A673 (cell line): ENCODE data around the gene ZFR. TPM values are rescaled to one million over a fixed set of nuclear protein-coding genes. Genes with fewer than 3 reads are reported as not detected.

ENCODE experiments used
- BruUV-seq: library from RNA; stranded (reverse); fragments of 400-500 nt; replicated peaks from 2 replicates; lab custom pipeline; 2021; lab: Mats Ljungman, UMichigan
- CTCF ChIA-PET: fragments of 300-600 bp; sonication (Branson Sonifier 250); formaldehyde crosslinking; loops from one replicate; lab custom pipeline; 2022; ENCODE audit warnings: antibody characterized with exemption; lab: Charles Lee
- POLR2A ChIA-PET: fragments of 300-600 bp; sonication (Branson Sonifier 250); formaldehyde crosslinking; loops from one replicate; lab custom pipeline; 2022; ENCODE audit warnings: antibody characterized with exemption; ENCODE audit not compliant: low non-redundant PET; lab: Charles Lee
- DNase-seq: peaks from one replicate; pipeline ENCODE4 v3.0.0-alpha.2; 2015; ENCODE audit warnings: low spot score
- H3K27ac ChIP-seq: fragments of 200-600 bp; sonication (generic); 2 replicates; pipeline ENCODE4 v1.5.1; 2016; ENCODE audit warnings: mixed run types, low read depth, mild to moderate bottlenecking, mixed read lengths, antibody characterized with exemption, low read length; ENCODE audit not compliant: poor library complexity, severe bottlenecking
- H3K27me3 ChIP-seq: fragments of 200-600 bp; sonication (generic); replicated peaks from 2 replicates; pipeline ENCODE4 v1.6.1; 2017; ENCODE audit warnings: mixed run types, low read depth, mild to moderate bottlenecking, mixed read lengths, antibody characterized with exemption, low read length; ENCODE audit not compliant: insufficient read depth, poor library complexity
- H3K36me3 ChIP-seq: fragments of 200-600 bp; sonication (generic); 2 replicates; pipeline ENCODE4 v1.6.1; 2016; ENCODE audit warnings: mixed run types, mild to moderate bottlenecking, mixed read lengths, antibody characterized with exemption, low read length; ENCODE audit not compliant: insufficient read depth, poor library complexity, severe bottlenecking
- H3K4me1 ChIP-seq: fragments of 200-600 bp; sonication (generic); 2 replicates; pipeline ENCODE4 v1.6.1; 2017; ENCODE audit warnings: mixed run types, mild to moderate bottlenecking, mixed read lengths, antibody characterized with exemption, low read length; ENCODE audit not compliant: insufficient read depth, poor library complexity, severe bottlenecking
- H3K4me3 ChIP-seq: fragments of 200-600 bp; sonication (generic); 2 replicates; pipeline ENCODE4 v1.5.1; 2016; ENCODE audit warnings: low read depth, mixed run types, mild to moderate bottlenecking, mixed read lengths, low read length; ENCODE audit not compliant: poor library complexity, severe bottlenecking
- H3K9me3 ChIP-seq: fragments of 200-600 bp; sonication (generic); 2 replicates; pipeline ENCODE4 v1.6.1; 2016; ENCODE audit warnings: mixed run types, low read depth, mild to moderate bottlenecking, mixed read lengths, antibody characterized with exemption, low read length; ENCODE audit not compliant: poor library complexity, severe bottlenecking
- EZH2 ChIP-seq: fragments of 200-600 bp; sonication (generic); IDR thresholded peaks from 2 replicates; pipeline ENCODE4 v1.6.1; 2017; ENCODE audit warnings: borderline replicate concordance, low read depth, mild to moderate bottlenecking, mixed read lengths, antibody characterized with exemption, low read length; ENCODE audit not compliant: poor library complexity, severe bottlenecking
- intact Hi-C: fragments of 100-400 bp; cut with micrococcal nuclease; formaldehyde crosslinking; loops from one replicate; pipeline ENCODE4 v1.10.0; 2022; ENCODE audit not compliant: unreplicated experiment
- total RNA-seq: library from RNA; stranded (reverse); gene quantifications from 2 replicates; pipeline ENCODE4 v1.2.3, GENCODE V29; 2021
- TF ChIP-seq, protein P1 (sequence below): fragments of 300-800, 200-600 bp; sonication (generic); conservative IDR thresholded peaks from 2 replicates; pipeline ENCODE4 v1.5.1; 2017; ENCODE audit warnings: low read depth, mild to moderate bottlenecking, antibody characterized with exemption, low read length, moderate library complexity, mixed read lengths

The ZFR gene
- total RNA-seq, 1 experiment from 2014 or later = 110 TPM

DNA sequence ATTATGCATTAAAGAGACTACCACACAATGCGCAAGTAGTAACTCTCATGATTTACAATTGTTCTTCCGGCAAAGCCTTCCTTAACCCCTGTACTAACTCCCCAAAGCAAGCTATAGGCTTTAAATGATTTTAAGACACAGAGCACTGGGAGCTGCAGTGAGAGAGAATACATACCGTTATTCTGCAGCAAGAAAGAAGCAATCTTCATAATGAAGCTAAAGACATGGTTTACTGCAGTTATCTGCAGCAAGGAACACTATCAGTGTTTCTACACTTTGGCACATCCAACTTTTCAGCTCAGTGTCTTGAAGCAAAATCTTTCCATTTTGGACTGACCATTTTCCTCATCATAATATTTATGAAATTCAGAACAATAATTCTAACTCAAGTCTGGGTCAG is 61.0 kb downstream of the ZFR start:
- Histone ChIP-seq H3K9me3 (no peaks in the 10 kb centered on the region), H3K4me1 (no peaks in the 10 kb centered on the region), H3K36me3 (peaks cover 81% of the 10 kb centered on the region), H3K27me3 (no peaks in the 10 kb centered on the region), H3K27ac (no peak overlapping the region), H3K4me3 (no peak overlapping the region)
- intact Hi-C loops = no loop called here
- ChIA-PET POLR2A (no interaction called here), CTCF (interaction anchor here (0.6 kb wide), 1 partner anchor 151 kb away, joined by 3 read pairs; no protein-coding TSS in a partner anchor)
- no peak for DNase-seq
- TF ChIP-seq, protein P1, sequence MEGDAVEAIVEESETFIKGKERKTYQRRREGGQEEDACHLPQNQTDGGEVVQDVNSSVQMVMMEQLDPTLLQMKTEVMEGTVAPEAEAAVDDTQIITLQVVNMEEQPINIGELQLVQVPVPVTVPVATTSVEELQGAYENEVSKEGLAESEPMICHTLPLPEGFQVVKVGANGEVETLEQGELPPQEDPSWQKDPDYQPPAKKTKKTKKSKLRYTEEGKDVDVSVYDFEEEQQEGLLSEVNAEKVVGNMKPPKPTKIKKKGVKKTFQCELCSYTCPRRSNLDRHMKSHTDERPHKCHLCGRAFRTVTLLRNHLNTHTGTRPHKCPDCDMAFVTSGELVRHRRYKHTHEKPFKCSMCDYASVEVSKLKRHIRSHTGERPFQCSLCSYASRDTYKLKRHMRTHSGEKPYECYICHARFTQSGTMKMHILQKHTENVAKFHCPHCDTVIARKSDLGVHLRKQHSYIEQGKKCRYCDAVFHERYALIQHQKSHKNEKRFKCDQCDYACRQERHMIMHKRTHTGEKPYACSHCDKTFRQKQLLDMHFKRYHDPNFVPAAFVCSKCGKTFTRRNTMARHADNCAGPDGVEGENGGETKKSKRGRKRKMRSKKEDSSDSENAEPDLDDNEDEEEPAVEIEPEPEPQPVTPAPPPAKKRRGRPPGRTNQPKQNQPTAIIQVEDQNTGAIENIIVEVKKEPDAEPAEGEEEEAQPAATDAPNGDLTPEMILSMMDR = no peak
- TF ChIP-seq EZH2 = no peak
- no TSS peak for BruUV-seq

DNA sequence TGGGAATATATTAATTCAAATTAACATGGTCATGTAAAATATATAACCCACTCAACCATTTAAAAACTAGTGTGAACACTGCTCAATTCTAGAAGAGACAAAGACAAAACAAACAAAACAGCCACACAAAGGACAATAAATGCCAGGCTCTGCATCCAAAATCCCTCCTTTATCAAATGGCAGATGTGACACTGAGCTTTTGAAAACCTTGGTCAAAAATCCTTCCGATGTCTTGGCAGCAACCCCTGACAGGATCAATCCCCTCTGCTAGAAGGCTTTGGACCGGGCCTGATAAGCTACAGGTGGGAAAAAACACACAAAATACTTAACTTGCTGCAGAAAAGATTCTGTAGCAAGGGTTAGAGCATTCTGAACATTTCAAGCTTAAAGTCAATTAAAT is 61.5 kb downstream of the ZFR start:
- Histone ChIP-seq H3K9me3 (no peaks in the 10 kb centered on the region), H3K27ac (no peak overlapping the region), H3K27me3 (no peaks in the 10 kb centered on the region), H3K4me3 (no peak overlapping the region), H3K36me3 (peaks cover 81% of the 10 kb centered on the region), H3K4me1 (no peaks in the 10 kb centered on the region)
- no peak for TF ChIP-seq EZH2
- TF ChIP-seq, protein P1 = no peak
- no peak for DNase-seq
- intact Hi-C loops = no loop called here
- BruUV-seq = no TSS peak
- CTCF ChIA-PET = no interaction called here
- POLR2A ChIA-PET = no interaction called here

DNA sequence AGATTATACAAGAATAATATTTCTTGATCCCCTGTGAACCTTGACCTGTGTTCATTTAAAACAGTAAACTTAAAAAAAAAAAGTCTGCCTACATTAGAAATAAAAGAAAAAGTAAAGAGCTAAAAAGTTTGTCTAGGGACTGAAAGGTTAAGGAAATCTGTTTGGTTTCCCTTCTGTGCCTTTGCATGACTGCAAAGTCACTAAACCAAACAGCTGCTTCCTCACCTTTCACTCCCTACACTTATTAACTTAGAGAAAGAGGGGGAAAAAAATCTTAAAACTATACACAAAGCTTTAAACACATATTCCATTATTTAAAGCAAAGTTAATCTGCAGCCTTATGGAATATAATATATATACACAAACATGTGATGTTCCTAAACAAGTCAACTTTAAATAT is 65.1 kb downstream of the ZFR start:
- ChIA-PET CTCF (no interaction called here), POLR2A (interaction anchor here (0.7 kb wide), 1 partner anchor 33 kb away, joined by 3 read pairs; no protein-coding TSS in a partner anchor)
- H3K27me3 ChIP-seq = no peaks in the 10 kb centered on the region
- H3K27ac ChIP-seq = no peak overlapping the region
- H3K4me1 ChIP-seq = no peaks in the 10 kb centered on the region
- no peak overlapping the region for H3K4me3 ChIP-seq
- no peaks in the 10 kb centered on the region for H3K9me3 ChIP-seq
- intact Hi-C loops = no loop called here
- peaks cover 64% of the 10 kb centered on the region for H3K36me3 ChIP-seq
- TF ChIP-seq, protein P1 = no peak
- TF ChIP-seq EZH2 = no peak
- DNase-seq = no peak
- BruUV-seq = no TSS peak
